ENCODE data around the gene ARHGEF2.

Gene ARHGEF2

GRCh38 chr1:155971910-155972809, 6.2 kb downstream of the ARHGEF2 start:
- no peak for DNase-seq (ENCODE audit: low read depth in 2 of 2)

DNA sequence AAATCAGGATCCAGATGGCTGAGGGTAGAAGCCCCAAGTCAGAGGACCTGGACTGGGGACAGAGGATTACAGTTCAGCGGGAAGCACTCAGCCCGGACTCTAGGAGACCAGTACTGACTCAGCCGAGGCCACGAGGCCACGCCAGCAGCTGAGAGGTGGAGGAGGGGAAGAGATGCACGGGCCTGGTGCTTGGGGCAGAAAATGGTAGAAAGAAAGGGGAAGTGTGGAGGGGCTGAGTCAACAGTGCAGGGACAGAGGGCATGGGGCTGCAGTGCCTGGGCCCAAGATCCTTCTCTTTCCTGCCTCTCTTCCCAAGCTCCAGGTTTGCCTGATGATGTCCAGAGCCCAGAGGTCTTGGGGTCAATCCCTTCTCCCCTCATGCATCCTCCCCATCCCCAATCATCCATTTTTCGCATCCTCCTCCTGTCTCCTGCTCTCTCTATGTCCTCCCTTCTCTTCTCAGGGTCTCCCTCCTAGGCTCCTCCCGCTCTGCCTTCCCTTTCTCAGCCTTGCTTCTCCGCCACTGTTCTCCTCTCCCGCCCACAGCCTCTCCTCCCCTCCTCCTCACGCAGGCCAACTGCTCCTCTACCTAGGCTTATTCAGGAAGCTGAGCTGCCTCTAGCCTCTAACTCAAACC, 7.7 kb downstream of the ARHGEF2 start:
- DNase-seq (ENCODE audit: low read depth in 2 of 2) = no peak

DNA sequence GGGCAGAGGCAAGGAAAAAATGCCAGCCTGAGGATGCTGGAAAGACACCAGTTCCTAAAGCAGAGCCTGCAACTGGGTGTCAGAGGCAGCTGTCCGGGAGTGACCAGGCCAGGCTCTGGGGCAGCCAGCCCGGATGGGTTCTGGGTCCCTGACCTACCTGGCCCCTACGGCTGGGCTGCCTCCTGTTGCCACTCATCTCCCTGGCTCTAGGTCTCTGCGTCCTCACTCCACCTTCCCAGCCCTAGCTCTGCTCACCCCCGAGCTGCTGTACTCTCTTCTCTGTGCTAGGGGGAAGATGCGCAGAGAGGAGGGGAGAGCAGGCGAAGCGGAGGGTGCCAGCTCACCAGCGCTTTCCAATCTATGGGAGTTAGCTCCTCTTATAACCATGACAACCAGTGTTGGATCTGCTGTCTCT, 9.0 kb downstream of the ARHGEF2 start:
- no peak for DNase-seq (ENCODE audit: low read depth in 2 of 2)

- DNase-seq (ENCODE audit: low read depth in 2 of 2) = no peak
These were observed 9.7 kb downstream of the ARHGEF2 start for GRCh38 chr1:155968670-155969069.

- no peak for DNase-seq (ENCODE audit: low read depth in 2 of 2)
These were observed 10.3 kb downstream of the ARHGEF2 start for GRCh38 chr1:155968051-155968400.

DNA sequence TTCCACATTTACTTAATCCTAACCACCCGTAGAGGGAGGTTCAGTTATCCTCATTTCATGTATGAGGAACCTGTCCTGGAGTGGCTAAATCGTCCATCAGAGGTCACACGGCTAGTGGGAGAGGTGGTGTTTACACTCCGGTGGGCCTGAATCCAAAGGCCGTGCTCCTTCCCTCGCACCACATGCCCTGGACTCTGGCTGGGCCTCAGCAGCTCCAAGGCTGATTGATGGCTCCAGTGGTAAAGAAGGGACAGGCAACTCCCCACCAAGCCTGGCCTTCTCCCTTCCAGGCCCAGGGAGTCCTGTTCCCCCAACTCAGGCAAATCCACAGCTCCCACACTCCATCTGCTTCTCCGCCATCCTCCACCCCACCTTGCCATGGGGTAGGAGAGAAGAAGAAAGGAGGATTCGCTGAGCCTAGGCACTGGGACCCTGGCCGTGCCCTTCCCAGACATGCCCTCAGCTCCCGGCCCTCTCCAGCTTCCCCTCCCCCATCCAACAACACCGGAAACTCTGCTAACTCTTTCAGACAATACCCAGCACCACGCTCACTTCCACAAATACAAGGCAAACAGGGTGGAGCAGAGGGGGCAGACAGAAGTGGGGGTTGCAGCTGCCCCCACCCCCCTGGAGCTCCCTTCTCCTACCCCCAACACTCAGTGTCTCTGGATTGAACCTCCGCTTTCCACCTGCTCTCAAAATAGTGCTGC, 10.9 kb downstream of the ARHGEF2 start:
- no peak for DNase-seq (ENCODE audit: low read depth in 2 of 2)

GRCh38 chr1:155966750-155967149, 11.6 kb downstream of the ARHGEF2 start:
- DNase-seq (ENCODE audit: low read depth in 2 of 2) = no peak

DNA sequence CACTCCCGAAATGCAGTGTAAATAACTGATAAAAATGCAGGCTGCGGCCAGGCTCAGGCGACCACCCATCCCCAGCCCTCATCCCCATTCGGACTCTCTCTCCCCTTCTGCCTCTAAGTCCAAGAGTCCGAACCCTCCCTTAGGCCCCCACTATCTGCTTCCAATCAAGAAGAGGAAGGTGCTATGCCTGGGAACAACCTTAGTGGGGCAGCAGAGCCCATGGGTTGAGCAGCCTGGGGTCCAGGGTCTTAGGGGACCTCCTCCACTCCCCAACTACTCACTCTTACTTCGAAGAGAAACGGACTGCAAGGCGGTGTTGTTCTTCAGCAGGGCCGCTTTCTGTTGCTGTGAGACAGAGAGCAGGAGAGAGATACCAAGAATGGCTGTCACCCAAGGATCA, 12.2 kb downstream of the ARHGEF2 start:
- DNase-seq (ENCODE audit: low read depth in 2 of 2) = no peak

DNA sequence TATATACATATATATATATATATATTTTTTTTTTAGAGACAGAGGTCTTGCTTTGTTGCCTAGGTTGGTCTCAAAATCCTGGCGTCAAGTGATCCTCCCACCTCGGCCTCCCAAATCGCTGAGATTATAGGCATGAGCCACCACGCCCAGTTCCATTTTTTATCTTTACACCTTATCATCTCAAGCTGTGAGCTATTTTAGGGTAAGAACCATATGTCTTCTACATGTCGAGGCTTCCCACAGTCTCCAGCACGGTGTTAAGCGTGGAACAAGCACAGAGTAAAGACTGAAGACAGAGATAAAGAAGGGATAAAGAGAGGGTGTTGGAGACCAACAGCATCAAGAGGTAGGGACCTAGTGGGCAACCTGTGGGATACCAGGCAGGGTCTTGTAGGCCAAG, 14.2 kb downstream of the ARHGEF2 start:
- DNase-seq (ENCODE audit: low read depth in 2 of 2) = no peak

GRCh38 chr1:155962599-155963211, 15.6 kb downstream of the ARHGEF2 start:
- no peak for DNase-seq (ENCODE audit: low read depth in 2 of 2)

GRCh38 chr1:155961937-155962336, 16.4 kb downstream of the ARHGEF2 start:
- no peak for DNase-seq (ENCODE audit: low read depth in 2 of 2)

DNA sequence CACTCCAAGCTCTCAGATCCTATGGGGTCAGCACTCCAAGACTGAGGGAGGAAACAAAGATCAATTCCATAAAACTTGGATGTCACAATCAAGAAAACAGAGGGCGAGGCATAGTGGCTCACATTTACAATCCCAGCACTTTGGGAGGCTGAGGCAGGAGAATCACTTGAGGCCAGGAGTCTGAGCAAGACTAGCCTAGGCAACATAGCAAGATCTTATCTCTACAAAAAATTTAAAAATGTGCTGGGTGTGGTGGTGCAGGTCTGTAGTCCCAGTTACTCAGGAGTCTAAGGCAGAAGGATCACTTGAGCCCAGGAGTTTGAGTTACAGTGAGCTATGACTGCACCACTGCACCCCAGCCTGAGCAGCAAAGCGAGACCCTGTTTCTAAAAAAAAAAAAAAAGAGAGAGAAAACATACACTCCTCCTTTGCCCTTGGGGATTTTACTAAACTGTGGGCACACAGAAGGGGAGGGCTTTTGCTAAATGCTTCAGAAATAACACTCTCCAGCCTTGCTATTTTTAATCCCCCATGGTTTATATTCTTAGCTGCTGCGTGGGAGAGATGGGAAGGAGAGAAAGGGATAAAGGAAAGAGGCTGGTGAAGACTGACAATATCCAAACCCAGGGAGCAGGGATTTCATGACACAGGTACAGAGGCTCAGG, 18.1 kb downstream of the ARHGEF2 start:
- no peak for DNase-seq (ENCODE audit: low read depth in 2 of 2)

DNA sequence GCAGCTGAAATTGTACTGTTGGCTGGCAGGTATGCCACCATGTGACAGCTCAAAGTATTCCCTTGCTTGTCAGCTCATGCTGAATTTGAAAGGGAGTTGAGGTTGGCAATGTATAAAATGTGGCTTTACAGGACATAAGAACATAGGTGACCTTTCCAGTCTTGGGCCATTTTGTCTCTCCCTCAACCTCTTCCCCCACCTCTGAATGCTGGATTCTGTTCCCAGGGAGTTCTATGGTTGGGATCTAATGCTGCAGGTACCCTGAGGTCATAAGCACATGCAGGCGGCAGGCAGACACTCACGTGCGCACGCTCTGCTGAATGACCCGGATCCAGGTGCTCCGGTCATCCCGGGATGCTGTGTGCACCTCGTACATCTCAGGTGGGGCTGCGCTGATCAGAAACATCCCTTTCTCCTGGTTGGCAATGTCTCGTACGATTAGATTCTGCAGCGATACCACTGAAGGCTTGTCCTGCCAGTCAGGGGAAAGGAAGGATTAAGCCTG, 20.9 kb downstream of the ARHGEF2 start:
- DNase-seq (ENCODE audit: low read depth in 2 of 2) = no peak

GRCh38 chr1:155954645-155955044, 23.7 kb downstream of the ARHGEF2 start:
- no peak for DNase-seq (ENCODE audit: low read depth in 2 of 2)

DNA sequence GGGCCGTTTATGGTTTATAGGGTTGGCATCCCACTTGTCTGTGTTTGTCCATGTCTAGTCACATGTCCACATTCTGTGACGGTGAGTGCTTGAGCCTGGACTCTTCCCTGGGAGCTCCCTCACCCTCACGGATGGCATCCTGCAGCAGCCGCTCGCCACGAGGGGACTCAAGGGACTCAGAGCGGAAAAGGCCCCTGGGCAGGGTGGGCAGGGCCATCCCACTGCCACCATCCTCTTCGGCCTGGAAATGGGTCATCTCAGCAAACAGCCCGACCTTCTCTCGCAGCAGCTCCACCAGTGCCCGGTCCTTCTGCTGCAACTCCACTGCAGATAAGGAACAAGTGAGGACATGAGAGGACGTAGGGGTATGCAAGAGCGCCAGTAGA, 25.8 kb downstream of the ARHGEF2 start:
- DNase-seq (ENCODE audit: low read depth in 2 of 2) = no peak

GRCh38 chr1:155951753-155952504, 26.4 kb downstream of the ARHGEF2 start:
- no peak for DNase-seq (ENCODE audit: low read depth in 2 of 2)

- no peak for DNase-seq (ENCODE audit: low read depth in 2 of 2)
These were observed 27.5 kb downstream of the ARHGEF2 start for GRCh38 chr1:155950829-155951228.

GRCh38 chr1:155947741-155948140, 30.6 kb downstream of the ARHGEF2 start:
- DNase-seq (ENCODE audit: low read depth in 2 of 2) = no peak

DNA sequence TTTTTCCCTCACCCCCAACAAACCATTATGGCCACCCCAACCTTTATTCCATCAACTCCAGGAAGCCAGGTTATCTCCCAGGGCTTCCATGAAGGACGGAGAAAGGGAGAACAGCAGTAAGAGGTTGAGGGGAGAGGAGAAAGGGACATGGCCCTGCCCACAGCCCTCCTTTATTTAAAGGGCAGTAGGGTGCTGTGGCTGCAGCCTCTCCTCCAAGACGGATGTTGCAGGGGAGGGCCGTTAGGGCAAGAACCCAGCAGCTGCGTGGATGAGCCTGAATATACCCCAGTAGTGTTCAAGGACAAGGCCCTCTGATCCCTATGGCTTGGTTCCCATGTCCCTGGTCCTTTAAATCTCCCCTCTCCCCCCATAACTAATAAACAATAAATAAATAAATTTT, 31.1 kb downstream of the ARHGEF2 start:
- no peak for DNase-seq (ENCODE audit: low read depth in 2 of 2)

- DNase-seq (ENCODE audit: low read depth in 2 of 2) = no peak
These were observed 31.6 kb downstream of the ARHGEF2 start for GRCh38 chr1:155946633-155947219.

GRCh38 chr1:155944444-155944799, 33.9 kb downstream of the ARHGEF2 start:
- no peak for DNase-seq (ENCODE audit: low read depth in 2 of 2)

Data from stimulated activated CD8-positive, alpha-beta memory T cell treated with anti-CD3 and anti-CD28 coated beads, Interleukin-7, amount 100 ng/mL, for 4 hours (primary cell).